Activated CD4-positive, alpha-beta T cell treated with anti-CD3 and anti-CD28 coated beads, Interleukin-2, amount 50 U/mL, for 4 hours (primary cell): ENCODE measurements around the gene PIP5K1B.

Experiments
- DNase-seq, 2 experiments: peaks; one replicate each; pipeline ENCODE4 v3.0.0-alpha.2; 2020

PIP5K1B gene

GRCh38 chr9:68739621-68740174 is 34.7 kb downstream of the PIP5K1B start:
- no peak for DNase-seq

GRCh38 chr9:68740561-68740960 is 35.5 kb downstream of the PIP5K1B start:
- DNase-seq: no peak

GRCh38 chr9:68741234-68741633 is 36.2 kb downstream of the PIP5K1B start:
- DNase-seq: no peak

GRCh38 chr9:68741704-68742332 is 36.8 kb downstream of the PIP5K1B start:
- DNase-seq: no peak

GRCh38 chr9:68742333-68742730 is 37.3 kb downstream of the PIP5K1B start:
- DNase-seq: no peak

- no peak for DNase-seq
Measured at GRCh38 chr9:68744426-68744825, 39.4 kb downstream of the PIP5K1B start.

GRCh38 chr9:68746525-68746924 is 41.5 kb downstream of the PIP5K1B start:
- no peak for DNase-seq

GRCh38 chr9:68747043-68747533 is 42.0 kb downstream of the PIP5K1B start:
- no peak for DNase-seq

- DNase-seq: no peak
Measured at GRCh38 chr9:68749135-68749534, 44.1 kb downstream of the PIP5K1B start.

GRCh38 chr9:68749579-68750159 is 44.6 kb downstream of the PIP5K1B start:
- no peak for DNase-seq

GRCh38 chr9:68750255-68750654 is 45.2 kb downstream of the PIP5K1B start:
- DNase-seq: no peak

- DNase-seq: no peak
Measured at GRCh38 chr9:68750786-68751185, 45.7 kb downstream of the PIP5K1B start.

- DNase-seq: no peak
Measured at GRCh38 chr9:68751556-68751955, 46.5 kb downstream of the PIP5K1B start.

GRCh38 chr9:68755051-68755450 is 50.0 kb downstream of the PIP5K1B start:
- no peak for DNase-seq

GRCh38 chr9:68755752-68756151 is 50.7 kb downstream of the PIP5K1B start:
- DNase-seq: no peak

GRCh38 chr9:68759981-68760673 is 55.1 kb downstream of the PIP5K1B start:
- no peak for DNase-seq

- DNase-seq: no peak
Measured at GRCh38 chr9:68760674-68761333, 55.8 kb downstream of the PIP5K1B start.

- DNase-seq: no peak
Measured at GRCh38 chr9:68762570-68762969, 57.5 kb downstream of the PIP5K1B start.

- no peak for DNase-seq
Measured at GRCh38 chr9:68763104-68763503, 58.1 kb downstream of the PIP5K1B start.

GRCh38 chr9:68768619-68769018 is 63.6 kb downstream of the PIP5K1B start:
- DNase-seq: no peak

GRCh38 chr9:68769852-68770251 is 64.8 kb downstream of the PIP5K1B start:
- DNase-seq: no peak

- DNase-seq: no peak
Measured at GRCh38 chr9:68771376-68771775, 66.3 kb downstream of the PIP5K1B start.

GRCh38 chr9:68775003-68775730 is 70.1 kb downstream of the PIP5K1B start:
- no peak for DNase-seq
